Measurements from ENCODE around the gene OR10H4. TPM values are rescaled to one million over a fixed set of nuclear protein-coding genes. Genes with fewer than 3 reads are reported as not detected.

The OR10H4 gene
- total and polyA plus RNA-seq, 2 of the 8 experiments (the other 6 are each of a cell fraction or from before 2014, with no cell fraction given), result not detected

GRCh38 chr19:15989889-15990288, 41.1 kb downstream of the OR10H4 start:
- H4K91ac ChIP-seq (replicated peaks; ENCODE audit: insufficient read length, low read length), result no peak overlapping the region
- no peak for DNase-seq (ENCODE audit: low read depth in 1 of 2, low spot score in 2 of 2)
- no peak overlapping the region for H3K14ac ChIP-seq (ENCODE audit: insufficient read length)
- H4K20me1 ChIP-seq (replicated peaks in 1 of 2; ENCODE audit: control insufficient read depth in 1 of 2, insufficient read depth in 2 of 2, low read length in 2 of 2), result no peaks in the 10 kb centered on the region
- no peak overlapping the region for H2BK15ac ChIP-seq (ENCODE audit: low read length)
- H3K23me2 ChIP-seq (ENCODE audit: low read depth, low read length), result no peaks in the 10 kb centered on the region
- H4K5ac ChIP-seq (ENCODE audit: insufficient read length, low read depth, low read length), result no peak overlapping the region
- no peak overlapping the region for H3K18ac ChIP-seq (ENCODE audit: extremely low read depth, low read length)
- no peak overlapping the region for H3K4ac ChIP-seq (replicated peaks; ENCODE audit: insufficient read length, low read depth, low read length)
- H3K9me3 ChIP-seq (ENCODE audit: insufficient read depth in 2 of 2, low read depth in 1 of 2, low read length in 1 of 2), result peaks cover 61 to 80% of the 10 kb centered on the region in 2 experiments
- no peaks in the 10 kb centered on the region for H3K79me1 ChIP-seq (ENCODE audit: low read depth, low read length)
- H2AK5ac ChIP-seq (ENCODE audit: low read depth, low read length), result no peak overlapping the region
- H3K79me2 ChIP-seq (ENCODE audit: control insufficient read depth in 1 of 2, insufficient read depth in 2 of 2, low read length in 2 of 2), result no peaks in the 10 kb centered on the region
- H3K56ac ChIP-seq (replicated peaks; ENCODE audit: insufficient read length, low read depth, low read length), result no peak overlapping the region
- no peak overlapping the region for H2BK5ac ChIP-seq (ENCODE audit: low read depth, low read length)
- FAIRE-seq, result no peak
- H2BK20ac ChIP-seq (ENCODE audit: low read length), result no peak overlapping the region
- no peaks in the 10 kb centered on the region for H3K4me1 ChIP-seq (replicated peaks in 1 of 4; ENCODE audit: control insufficient read depth in 3 of 4, insufficient read depth in 4 of 4, low read length in 3 of 4)
- no peak for TF ChIP-seq KDM4A (IDR thresholded peaks at IDR 0.05; ENCODE audit: low read depth, low read length, severe bottlenecking)
- no peak for TF ChIP-seq TCF12 (IDR thresholded peaks at IDR 0.05; ENCODE audit: low read depth, low read length)
- no peak for TF ChIP-seq RXRA (IDR thresholded peaks at IDR 0.05; ENCODE audit: insufficient read depth, low read depth, low read length)
- no peak overlapping the region for H3K9ac ChIP-seq (replicated peaks in 1 of 4; ENCODE audit: extremely low read depth in 1 of 4, low read depth in 3 of 4, low read length in 3 of 4)
- H2BK120ac ChIP-seq (replicated peaks; ENCODE audit: low read depth, low read length), result no peak overlapping the region
- CTCF ChIA-PET (ENCODE audit: partially characterized antibody), result no interaction called here
- no peaks in the 10 kb centered on the region for H3K36me3 ChIP-seq (ENCODE audit: control insufficient read depth in 2 of 4, insufficient read depth in 4 of 4, low read length in 3 of 4)
- no peak overlapping the region for H2AFZ ChIP-seq (ENCODE audit: low read length)
- POLR2A ChIA-PET (ENCODE audit: partially characterized antibody), result no interaction called here
- H3K4me3 ChIP-seq (ENCODE audit: extremely low read depth in 1 of 4, insufficient read depth in 2 of 4, low read depth in 3 of 4, low read length in 4 of 4), result no peak overlapping the region
- no peak overlapping the region for H2BK12ac ChIP-seq (ENCODE audit: low read depth, low read length)
- H3K23ac ChIP-seq (ENCODE audit: insufficient read length), result no peak overlapping the region
- 61% methylated on average over 3 of the region's 3 CpGs; no CpG with 5 or more reads in 1 of the 2 experiments for WGBS, 2 experiments (ENCODE audit: extremely low coverage in 1 of 2, insufficient coverage in 1 of 2, insufficient read length in 1 of 2, insufficient replicate concordance in 2 of 2, low coverage in 1 of 2, low lambda C conversion rate in 2 of 2, missing lambda C conversion rate in 1 of 2)
- H3K27ac ChIP-seq (ENCODE audit: low read depth, low read length), result no peak overlapping the region
- no peak overlapping the region for H3K4me2 ChIP-seq (ENCODE audit: insufficient read depth in 1 of 2, low read depth in 2 of 2, low read length in 2 of 2)
- no peak overlapping the region for H4K8ac ChIP-seq (ENCODE audit: extremely low read depth, insufficient read depth, low read length)
- no peaks in the 10 kb centered on the region for H3K27me3 ChIP-seq (replicated peaks in 1 of 4; ENCODE audit: control insufficient read depth in 3 of 4, extremely low read depth in 1 of 4, insufficient read depth in 3 of 4, low read length in 3 of 4)

All from H1 (cell line).